OCI-LY7 (cell line): ENCODE data around the gene HSD17B1. TPM values are rescaled to one million over a fixed set of nuclear protein-coding genes. Genes with fewer than 3 reads are reported as not detected.

ENCODE experiments used
- BruUV-seq: library from RNA; stranded (reverse); fragments of 400-500 nt; replicated peaks from 2 replicates; lab custom pipeline; 2021; lab: Mats Ljungman, UMichigan
- CTCF ChIA-PET: fragments of 300-600 bp; sonication (Branson Sonifier 250); formaldehyde crosslinking; loops from one replicate; lab custom pipeline; 2022; ENCODE audit warnings: antibody characterized with exemption; ENCODE audit not compliant: unreplicated experiment; lab: Charles Lee
- POLR2A ChIA-PET: fragments of 300-600 bp; sonication (Branson Sonifier 250); formaldehyde crosslinking; loops from one replicate; lab custom pipeline; 2022; ENCODE audit warnings: antibody characterized with exemption; lab: Charles Lee
- DNase-seq: peaks from one replicate; pipeline ENCODE4 v3.0.0-alpha.2; 2015; ENCODE audit warnings: low spot score
- H2AFZ ChIP-seq: fragments of 200-600 bp; sonication (generic), shearing (Covaris generic); 2 replicates; pipeline ENCODE4 v1.6.1; 2014; ENCODE audit warnings: mild to moderate bottlenecking, antibody characterized with exemption, low read length, moderate library complexity
- H3K27ac ChIP-seq: fragments of 200-600 bp; sonication (generic); 2 replicates; pipeline ENCODE4 v1.5.1; 2014; ENCODE audit warnings: mixed run types, low read depth, mild to moderate bottlenecking, moderate library complexity, low read length, inconsistent platforms; ENCODE audit not compliant: poor library complexity, severe bottlenecking
- H3K36me3 ChIP-seq: fragments of 200-600 bp; sonication (generic); 2 replicates; pipeline ENCODE4 v1.6.1; 2014; ENCODE audit warnings: mild to moderate bottlenecking, antibody characterized with exemption, low read length, moderate library complexity, mixed read lengths; ENCODE audit not compliant: insufficient read depth
- H3K4me1 ChIP-seq: fragments of 200-600 bp; sonication (generic); 2 replicates; pipeline ENCODE4 v1.5.1; 2014; ENCODE audit warnings: mild to moderate bottlenecking, low read length; ENCODE audit not compliant: insufficient read depth, poor library complexity, severe bottlenecking
- H3K4me2 ChIP-seq: fragments of 200-600 bp; sonication (generic); 2 replicates; pipeline ENCODE4 v1.6.1; 2014; ENCODE audit warnings: mild to moderate bottlenecking, low read length
- H3K4me3 ChIP-seq: fragments of 200-600 bp; sonication (generic); 2 replicates; pipeline ENCODE4 v1.5.1; 2014; ENCODE audit warnings: mild to moderate bottlenecking, low read depth, low read length; ENCODE audit not compliant: poor library complexity, severe bottlenecking
- H3K79me2 ChIP-seq: fragments of 200-600 bp; sonication (generic); 2 replicates; pipeline ENCODE4 v1.6.1; 2016; ENCODE audit warnings: low read depth, mild to moderate bottlenecking, low read length, moderate library complexity, mixed read lengths; ENCODE audit not compliant: insufficient read depth
- H3K9me2 ChIP-seq: fragments of 200-600 bp; sonication (generic); 2 replicates; pipeline ENCODE4 v1.6.1; 2016; ENCODE audit warnings: mild to moderate bottlenecking, low read length, mixed read lengths; ENCODE audit not compliant: insufficient read depth
- H3K9me3 ChIP-seq: fragments of 200-600 bp; sonication (generic); 2 replicates; pipeline ENCODE4 v1.6.1; 2014; ENCODE audit warnings: mild to moderate bottlenecking, mixed run types, low read length, mixed read lengths
- H4K20me1 ChIP-seq: fragments of 200-600 bp; sonication (generic); 2 replicates; pipeline ENCODE4 v1.6.1; 2014; ENCODE audit warnings: mild to moderate bottlenecking, antibody characterized with exemption, low read length, moderate library complexity, mixed read lengths; ENCODE audit not compliant: insufficient read depth
- CTCF ChIP-seq: fragments of 200-600 bp; sonication (generic); conservative IDR thresholded peaks from 2 replicates; pipeline ENCODE4 v1.5.1; 2014; ENCODE audit warnings: mild to moderate bottlenecking, antibody characterized with exemption, low read length, moderate library complexity, mixed read lengths
- EZH2phosphoT487 ChIP-seq: fragments of 200-600 bp; sonication (generic); IDR thresholded peaks from 2 replicates; pipeline ENCODE4 v1.6.1; 2018; ENCODE audit warnings: low read depth, borderline replicate concordance, mild to moderate bottlenecking, mixed run types, antibody characterized with exemption, low read length, moderate library complexity, mixed read lengths
- intact Hi-C: fragments of 100-400 bp; cut with micrococcal nuclease; formaldehyde crosslinking; loops from one replicate; pipeline ENCODE4 v1.10.0; 2022; ENCODE audit not compliant: unreplicated experiment
- total RNA-seq, 2 experiments: library from RNA; depleted of rRNA in 1 of 2; stranded (reverse); fragments of >200 nt in 1 of 2; shearing (Covaris generic) in 1 of 2; gene quantifications; 2 replicates each; pipeline ENCODE4 v1.2.3, GENCODE V29; 2014 to 2022

HSD17B1 gene
- total RNA-seq, 2 experiments from 2014 or later = 2.2 to 2.5 TPM

GRCh38 chr17:42522798-42523278 is 29.9 kb upstream of the HSD17B1 start:
- no TSS peak for BruUV-seq
- Histone ChIP-seq H3K4me2 (no peak overlapping the region), H4K20me1 (no peaks in the 10 kb centered on the region), H3K4me1 (peaks cover 2% of the 10 kb centered on the region), H3K27ac (no peak overlapping the region), H3K9me3 (no peaks in the 10 kb centered on the region), H3K9me2 (no peaks in the 10 kb centered on the region), H3K36me3 (no peaks in the 10 kb centered on the region), H2AFZ (no peak overlapping the region), H3K79me2 (no peaks in the 10 kb centered on the region), H3K4me3 (no peak overlapping the region)
- POLR2A ChIA-PET = no interaction called here
- intact Hi-C loops = no loop called here
- TF ChIP-seq CTCF = no peak
- no peak for TF ChIP-seq EZH2phosphoT487
- CTCF ChIA-PET = no interaction called here
- no peak for DNase-seq

- intact Hi-C loops = no loop called here
- BruUV-seq = no TSS peak
These were observed 27.5 kb upstream of the HSD17B1 start for GRCh38 chr17:42525221-42525620.

More at GRCh38 chr17:42525221-42525620, 27.5 kb upstream of the HSD17B1 start:
- ChIA-PET CTCF (no interaction called here), POLR2A (no interaction called here)
- H3K36me3 ChIP-seq = no peaks in the 10 kb centered on the region
- H3K4me1 ChIP-seq = peaks cover 7% of the 10 kb centered on the region
- H4K20me1 ChIP-seq = no peaks in the 10 kb centered on the region
- H3K4me3 ChIP-seq = no peak overlapping the region
- no peaks in the 10 kb centered on the region for H3K9me3 ChIP-seq
- no peak overlapping the region for H2AFZ ChIP-seq
- no peak for DNase-seq
- no peak overlapping the region for H3K27ac ChIP-seq
- no peak overlapping the region for H3K4me2 ChIP-seq
- TF ChIP-seq EZH2phosphoT487 (no peak), CTCF (no peak)
- no peaks in the 10 kb centered on the region for H3K9me2 ChIP-seq
- H3K79me2 ChIP-seq = no peaks in the 10 kb centered on the region
